ENCODE measurements around the gene FOXP1.

The FOXP1 gene

GRCh38 chr3:71504250-71505036, 79.1 kb downstream of the FOXP1 start:
- DNase-seq (ENCODE audit: low read depth) = no peak

GRCh38 chr3:71503525-71504249, 79.8 kb downstream of the FOXP1 start:
- DNase-seq (ENCODE audit: low read depth) = no peak

GRCh38 chr3:71502066-71502625, 81.4 kb downstream of the FOXP1 start:
- DNase-seq (ENCODE audit: low read depth) = no peak

GRCh38 chr3:71500696-71501095, 82.8 kb downstream of the FOXP1 start:
- DNase-seq (ENCODE audit: low read depth) = no peak

GRCh38 chr3:71499227-71499876, 84.2 kb downstream of the FOXP1 start:
- DNase-seq (ENCODE audit: low read depth) = no peak

DNA sequence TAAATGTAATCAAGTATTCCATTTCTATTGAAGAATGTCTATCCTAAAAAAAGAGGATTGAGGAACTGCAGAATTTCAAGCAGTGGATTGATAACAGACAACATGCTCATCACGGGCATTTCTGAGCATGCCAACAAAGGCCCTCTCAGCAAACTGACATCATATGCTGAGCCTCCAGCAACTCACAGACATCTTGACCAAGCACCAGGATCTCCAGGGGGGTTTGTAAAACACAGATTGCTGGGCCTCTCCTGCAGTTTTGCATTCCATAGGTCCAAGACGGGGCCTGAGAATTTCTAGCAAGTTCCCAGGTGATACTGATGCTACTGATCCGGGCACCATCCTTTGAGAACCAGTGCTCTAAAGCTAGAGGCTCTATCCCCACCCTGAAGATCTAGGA, 85.0 kb downstream of the FOXP1 start:
- DNase-seq (ENCODE audit: low read depth) = no peak

GRCh38 chr3:71497971-71498444, 85.5 kb downstream of the FOXP1 start:
- DNase-seq (ENCODE audit: low read depth) = no peak

- DNase-seq (ENCODE audit: low read depth) = no peak
These were observed 86.1 kb downstream of the FOXP1 start for GRCh38 chr3:71497367-71497897.

- DNase-seq (ENCODE audit: low read depth) = no peak
These were observed 87.6 kb downstream of the FOXP1 start for GRCh38 chr3:71495708-71496472.

DNA sequence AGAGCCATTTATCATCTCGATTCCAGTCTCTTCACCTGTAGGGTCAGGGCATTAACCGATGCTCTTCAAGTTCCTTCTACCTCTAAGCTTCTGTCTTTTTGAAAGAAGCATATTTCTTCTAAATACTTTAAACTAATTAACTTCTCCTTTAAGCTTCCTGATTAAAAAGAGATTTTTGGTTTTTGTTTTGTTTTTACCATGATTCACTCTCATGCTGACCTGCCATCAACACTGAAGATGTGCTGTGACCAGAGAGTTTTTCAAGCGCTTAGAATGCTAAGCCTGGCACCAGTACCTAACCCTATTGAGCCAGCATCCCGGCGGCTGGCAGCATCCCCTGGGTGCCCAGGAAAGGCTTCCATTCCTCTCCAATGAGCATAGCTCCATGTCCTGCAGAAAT, 89.3 kb downstream of the FOXP1 start:
- DNase-seq (ENCODE audit: low read depth) = no peak

DNA sequence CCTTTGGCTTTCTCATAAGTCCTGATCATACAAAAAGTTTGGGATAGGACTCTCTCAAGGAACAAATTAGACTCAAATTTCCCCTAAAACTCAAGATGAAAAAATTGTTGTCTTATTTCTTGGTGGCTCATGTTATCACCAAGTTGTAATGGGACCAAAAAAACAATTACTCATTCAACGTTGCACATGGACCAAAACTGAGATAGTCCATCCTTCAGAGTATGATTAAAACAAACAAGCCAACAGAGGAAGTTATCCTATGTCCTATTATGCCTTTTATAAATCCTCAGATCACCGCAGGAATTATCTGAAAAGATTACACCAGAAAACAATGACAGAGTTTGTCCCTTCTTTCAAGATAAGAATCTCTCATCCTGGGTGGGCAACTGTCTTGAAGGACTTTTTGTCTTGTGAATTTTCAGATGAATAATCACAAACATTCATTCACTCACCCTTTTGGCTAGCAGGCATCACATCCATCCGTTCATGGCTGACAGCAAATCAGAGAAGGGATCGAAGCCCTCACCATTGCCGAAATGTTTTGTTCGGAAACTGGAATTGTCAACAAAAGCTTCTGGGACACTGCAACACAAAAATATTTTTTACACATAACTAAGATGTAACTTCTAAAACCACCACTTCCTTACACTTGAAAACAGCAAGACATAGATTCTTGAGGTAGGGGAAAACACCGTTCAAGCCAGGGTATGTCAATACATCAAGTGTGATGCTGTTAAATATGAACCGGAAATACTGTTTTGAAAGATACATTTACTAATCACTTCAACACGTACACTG, 90.4 kb downstream of the FOXP1 start:
- peak; percentile 20 for DNase-seq (ENCODE audit: low read depth)

DNA sequence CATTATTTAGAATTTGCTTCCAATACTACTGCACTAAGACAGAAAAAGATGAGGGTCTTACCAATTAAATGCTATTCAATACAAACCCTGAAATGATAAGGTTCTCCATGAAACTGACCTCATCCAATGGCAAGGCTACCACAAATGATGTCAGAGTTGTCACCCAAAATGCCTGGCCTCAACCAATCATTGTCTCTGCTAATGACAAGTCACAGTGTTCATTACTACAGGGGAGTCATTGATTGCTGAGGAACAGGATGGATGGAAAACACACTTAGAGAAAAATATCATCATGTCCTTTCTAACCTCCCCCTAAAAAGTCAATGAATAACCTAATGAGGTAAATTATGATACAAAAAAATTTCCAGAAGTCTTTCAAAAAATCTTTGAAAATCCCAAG, 91.0 kb downstream of the FOXP1 start:
- no peak for DNase-seq (ENCODE audit: low read depth)

DNA sequence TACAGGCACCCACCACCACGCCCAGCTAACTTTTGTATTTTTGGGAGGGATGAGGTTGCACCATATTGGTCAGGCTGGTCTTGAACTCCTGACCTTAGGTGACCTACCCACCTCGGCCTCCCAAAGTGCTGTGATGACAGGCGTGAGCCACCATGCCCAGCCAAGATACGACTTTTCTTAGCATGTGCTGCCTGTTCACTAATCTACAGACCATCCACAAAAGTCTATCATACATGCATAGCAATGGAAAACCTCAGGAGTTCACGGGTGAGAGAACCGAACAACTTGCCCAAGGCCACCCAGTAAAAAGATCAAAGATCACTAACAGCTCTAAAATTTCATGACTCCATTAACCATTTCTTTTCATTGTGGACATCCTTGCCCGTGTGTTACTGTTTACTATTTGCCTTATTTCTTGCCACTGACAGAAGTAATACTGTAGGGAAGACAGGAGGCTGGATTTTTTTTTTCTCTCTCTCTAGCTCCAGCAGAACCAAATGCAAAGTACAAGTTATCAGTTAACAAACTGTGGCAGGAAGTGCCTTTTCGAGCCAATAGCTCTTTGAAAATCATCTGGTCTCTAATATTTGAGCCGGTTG, 92.3 kb downstream of the FOXP1 start:
- DNase-seq (ENCODE audit: low read depth) = no peak

- no peak for DNase-seq (ENCODE audit: low read depth)
These were observed 92.8 kb downstream of the FOXP1 start for GRCh38 chr3:71490692-71491091.

DNA sequence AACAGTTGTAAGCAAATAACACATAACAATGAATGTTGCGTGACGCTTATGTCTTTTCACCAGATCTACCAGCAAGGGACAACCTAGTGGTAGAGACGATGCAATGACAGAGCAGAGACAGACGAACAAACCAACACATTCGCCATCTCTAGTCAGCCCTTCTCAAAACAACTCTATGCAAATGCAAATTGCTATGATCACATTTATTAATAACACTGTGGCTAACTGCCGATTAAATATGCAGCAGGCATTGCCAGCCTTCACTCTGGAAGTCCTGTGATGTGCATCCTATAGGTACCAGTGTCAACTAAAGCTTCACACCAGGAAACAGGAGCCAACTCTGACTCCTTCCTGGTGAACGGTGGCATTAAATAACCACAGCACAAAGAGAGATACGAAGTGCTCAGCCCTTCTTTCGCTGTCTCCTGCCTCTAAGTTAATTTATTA, 94.2 kb downstream of the FOXP1 start:
- no peak for DNase-seq (ENCODE audit: low read depth)

GRCh38 chr3:71488882-71489281, 94.6 kb downstream of the FOXP1 start:
- no peak for DNase-seq (ENCODE audit: low read depth)

GRCh38 chr3:71488391-71488809, 95.1 kb downstream of the FOXP1 start:
- DNase-seq (ENCODE audit: low read depth) = no peak

GRCh38 chr3:71487418-71487817, 96.1 kb downstream of the FOXP1 start:
- no peak for DNase-seq (ENCODE audit: low read depth)

GRCh38 chr3:71486831-71487230, 96.7 kb downstream of the FOXP1 start:
- DNase-seq (ENCODE audit: low read depth) = no peak

DNA sequence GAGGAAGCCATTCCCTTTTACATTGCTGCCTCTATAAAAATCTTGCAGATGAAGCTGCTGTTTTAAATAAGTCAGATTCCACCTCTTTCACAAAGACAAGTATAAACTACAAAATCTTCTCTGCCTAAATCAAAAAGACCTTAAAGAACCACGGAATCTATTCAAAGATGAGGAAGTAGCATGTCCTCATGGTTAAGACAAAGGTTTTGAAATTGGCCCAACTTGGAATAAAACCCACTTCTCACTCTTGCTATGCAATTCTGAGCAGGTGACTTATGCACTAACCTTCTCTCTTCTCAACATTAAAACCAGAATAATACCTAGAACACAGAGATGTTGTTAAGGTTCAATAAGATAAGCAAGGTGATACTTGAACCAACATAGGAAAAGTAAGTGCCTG, 97.6 kb downstream of the FOXP1 start:
- no peak for DNase-seq (ENCODE audit: low read depth)

All from T-helper 22 cell (primary cell).